Measurements from ENCODE around the gene RND2. TPM values are rescaled to one million over a fixed set of nuclear protein-coding genes. Genes with fewer than 3 reads are reported as not detected.

Gene RND2
- total and polyA plus RNA-seq, 2 of the 4 experiments (the other 2 are of a cell fraction), result 1.1 to 1.9 TPM

GRCh38 chr17:43027091-43028032, 2.3 kb downstream of the RND2 start (continued):
- TF ChIP-seq SMC3 (IDR thresholded peaks at IDR 0.05; ENCODE audit: low read depth, low read length) (no peak), POLR2A (IDR thresholded peaks at IDR 0.05; ENCODE audit: low read depth, low read length) (no peak)

- Histone ChIP-seq H3K9me1 (ENCODE audit: insufficient read depth, low read length) (no peaks in the 10 kb centered on the region; the same call in 1 of the 2 replicates), H3K14ac (replicated peaks; ENCODE audit: low read depth, low read length) (no peak overlapping the region), H3K36me3 (ENCODE audit: control insufficient read depth, insufficient read depth, low read length) (no peaks in the 10 kb centered on the region), H2AK9ac (replicated peaks; ENCODE audit: low read depth, low read length, poor library complexity) (no peak overlapping the region), H4K8ac (ENCODE audit: low read depth in 2 of 2, low read length in 2 of 2) (no peak overlapping the region), H3K4me2 (ENCODE audit: low read depth, low read length) (no peak overlapping the region), H3K4me1 (ENCODE audit: control insufficient read depth, insufficient read depth, low read length) (peaks cover 4% of the 10 kb centered on the region; the same call in 1 of the 2 replicates), H2BK5ac (ENCODE audit: low read depth, low read length, poor library complexity, severe bottlenecking) (no peak overlapping the region), H2AK5ac (ENCODE audit: low read depth, low read length) (no peak overlapping the region), H3K4ac (ENCODE audit: low read depth, low read length) (no peak overlapping the region), H3K27me3 (ENCODE audit: control insufficient read depth, insufficient read depth, low read length) (peaks cover 4% of the 10 kb centered on the region; the same call in 1 of the 2 replicates), H3K27ac (ENCODE audit: insufficient read depth, low read length) (no peak overlapping the region), H3K9me3 (ENCODE audit: control insufficient read depth, insufficient read depth, low read length) (no peaks in the 10 kb centered on the region), H2BK20ac (ENCODE audit: low read depth, low read length) (no peak overlapping the region), H3K23ac (ENCODE audit: low read depth, low read length) (no peak overlapping the region), H2AFZ (replicated peaks; ENCODE audit: low read length, poor library complexity) (no peak overlapping the region), H3K9ac (ENCODE audit: low read depth, low read length) (no peak overlapping the region), H2BK120ac (ENCODE audit: low read depth, low read length) (no peak overlapping the region), H3K56ac (ENCODE audit: extremely low read depth, insufficient read depth, low read length) (no peak overlapping the region), H4K91ac (ENCODE audit: insufficient read depth, low read depth, low read length) (no peak overlapping the region), H4K20me1 (ENCODE audit: insufficient read depth, low read length) (no peaks in the 10 kb centered on the region), H3K18ac (ENCODE audit: low read depth, low read length) (no peak overlapping the region), H3K79me1 (ENCODE audit: low read depth in 1 of 2, low read length in 2 of 2) (no peaks in the 10 kb centered on the region), H3K4me3 (ENCODE audit: insufficient read depth, low read depth, low read length) (no peak overlapping the region), H2BK15ac (ENCODE audit: low read depth, low read length) (no peak overlapping the region), H4K5ac (ENCODE audit: low read depth, low read length) (no peak overlapping the region)
- in situ Hi-C loops (cut with MboI; ENCODE audit: low sequenced_read_pairs), result loop anchor here (5.0 kb wide), 1 partner anchor 144 kb away; the partner anchor contains the start of gene NBR1
- 70% methylated on average over 13 of the region's 17 CpGs; no CpG with 5 or more reads in 1 of the 2 experiments for WGBS, 2 experiments (ENCODE audit: extremely low coverage in 2 of 2, insufficient read length in 1 of 2)
- DNase-seq (no peak), ATAC-seq (ENCODE audit: low read depth) (no peak)
- TF ChIP-seq RCOR1 (IDR thresholded peaks at IDR 0.05; ENCODE audit: insufficient replicate concordance, low read length), result no peak
- no peak for TF ChIP-seq SMC3 (IDR thresholded peaks at IDR 0.05; ENCODE audit: low read depth, low read length)
- no peak for TF ChIP-seq RAD21 (IDR thresholded peaks at IDR 0.05; ENCODE audit: low read length)
- TF ChIP-seq MAFK (IDR thresholded peaks at IDR 0.05; ENCODE audit: low read depth, low read length), result no peak
- no peak for TF ChIP-seq ELK1 (IDR thresholded peaks at IDR 0.05; ENCODE audit: borderline replicate concordance, low read depth, low read length)
- TF ChIP-seq MXI1 (IDR thresholded peaks at IDR 0.05; ENCODE audit: borderline replicate concordance, low read depth, low read length), result no peak
- no peak for TF ChIP-seq CHD1 (IDR thresholded peaks at IDR 0.05; ENCODE audit: low read depth, low read length)
- no peak for TF ChIP-seq FOS (IDR thresholded peaks at IDR 0.05; ENCODE audit: low read depth, low read length)
- no peak for TF ChIP-seq USF2 (IDR thresholded peaks at IDR 0.05; ENCODE audit: low read depth, low read length)
- dilution Hi-C loops (cut with HindIII; ENCODE audit: low sequenced_read_pairs, unreplicated experiment), result no loop called here
- intact Hi-C loops (cut with micrococcal nuclease), result no loop called here
- POLR2A ChIA-PET (ENCODE audit: unreplicated experiment), result no interaction called here
- BruUV-seq (replicated peaks), result no TSS peak
- CTCF ChIA-PET, result interaction anchor here (0.6 kb wide), 1 partner anchor 44 kb away, joined by 3 read pairs; no protein-coding TSS in a partner anchor
Measured at GRCh38 chr17:43028221-43028861, 3.3 kb downstream of the RND2 start.

All from IMR-90 (cell line).